AG09319 (cell line): Measurements from ENCODE around the gene FBLIM1.

Experiments
- DNase-seq: peaks from one replicate; pipeline ENCODE4 v3.0.0-alpha.2; 2010; ENCODE audit warnings: low read depth; ENCODE audit errors: extremely low read depth
- CTCF ChIP-seq: IDR thresholded peaks from 2 replicates; pipeline ENCODE4 v1.5.1; 2011; ENCODE audit warnings: low read depth, mild to moderate bottlenecking, inconsistent platforms, low read length, moderate library complexity

FBLIM1 gene

DNA sequence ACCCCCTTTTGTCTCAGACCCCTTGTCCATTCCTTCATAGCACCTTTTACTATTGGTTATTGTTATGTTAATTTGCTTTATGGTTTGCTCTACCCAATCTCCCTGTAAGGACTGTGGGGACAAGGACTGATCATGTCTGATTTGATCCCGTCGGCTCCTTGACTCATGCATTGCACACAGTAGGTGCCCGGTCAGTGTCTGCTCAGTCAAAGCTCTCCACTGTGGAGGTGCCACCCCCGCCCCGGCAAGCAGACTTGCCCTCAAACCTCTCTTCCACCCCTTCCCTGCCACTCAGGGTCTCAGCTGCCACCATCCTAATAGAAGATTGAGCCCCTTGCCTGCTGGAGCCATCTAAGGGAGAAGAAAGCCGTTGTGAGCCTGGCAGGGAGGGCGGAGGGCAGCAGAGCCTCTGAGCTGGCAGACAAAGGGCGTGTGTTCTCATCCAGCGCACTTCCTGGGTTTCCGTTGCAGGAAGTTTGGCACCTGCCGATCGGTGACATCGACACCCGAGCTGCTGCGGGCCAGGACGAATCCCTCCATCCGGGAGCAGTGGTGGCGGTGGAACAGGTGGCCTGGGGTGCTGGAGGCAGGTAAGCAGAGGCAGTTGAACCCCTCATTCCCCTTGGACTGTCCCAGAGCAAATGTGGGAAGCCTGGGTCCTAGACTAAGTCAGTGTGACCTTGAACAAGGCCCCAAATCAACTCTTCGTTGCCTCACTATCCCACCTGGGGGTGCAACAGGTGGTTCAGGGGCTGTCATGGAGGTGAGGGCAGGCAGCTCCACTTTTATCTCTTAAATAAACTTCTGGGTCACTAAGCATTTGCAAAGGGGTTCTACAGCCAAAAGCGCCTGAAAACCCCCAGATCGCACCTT, 2.2 kb upstream of the FBLIM1 start:
- no peak for TF ChIP-seq CTCF
- DNase-seq, result no peak

DNA sequence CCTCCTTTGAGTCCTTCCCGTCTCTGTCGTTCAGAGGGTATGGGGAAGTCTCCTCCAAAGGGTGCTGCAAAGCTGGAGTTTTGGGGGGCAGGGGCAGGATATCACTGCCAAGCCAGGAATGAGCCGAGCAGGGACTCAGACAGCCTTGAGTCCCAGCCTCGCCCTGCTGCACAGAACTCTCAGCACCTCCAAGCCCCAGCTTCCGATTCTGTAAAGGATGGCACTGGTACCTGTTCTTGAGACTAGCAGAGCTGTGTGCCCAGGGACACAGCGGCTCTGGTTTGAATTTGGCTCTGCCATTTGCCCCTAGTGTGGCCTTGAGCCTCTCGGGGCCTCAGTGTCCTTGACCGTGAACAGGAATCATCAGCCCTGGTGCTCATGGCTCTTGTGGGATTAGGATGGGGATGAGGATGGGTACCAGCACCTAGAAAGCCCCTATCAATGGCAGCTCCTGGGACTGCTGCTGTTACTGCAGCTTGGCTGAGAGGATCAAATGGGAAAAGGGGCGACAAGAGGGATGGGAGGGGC, 1.5 kb upstream of the FBLIM1 start:
- DNase-seq, result no peak
- TF ChIP-seq CTCF, result no peak

- TF ChIP-seq CTCF, result no peak
- DNase-seq, result no peak
Observed at GRCh38 chr1:15757575-15758342, 836 bp upstream of the FBLIM1 start.

GRCh38 chr1:15758953-15759661, 512 bp downstream of the FBLIM1 start:
- DNase-seq, result no peak
- TF ChIP-seq CTCF, result no peak

DNA sequence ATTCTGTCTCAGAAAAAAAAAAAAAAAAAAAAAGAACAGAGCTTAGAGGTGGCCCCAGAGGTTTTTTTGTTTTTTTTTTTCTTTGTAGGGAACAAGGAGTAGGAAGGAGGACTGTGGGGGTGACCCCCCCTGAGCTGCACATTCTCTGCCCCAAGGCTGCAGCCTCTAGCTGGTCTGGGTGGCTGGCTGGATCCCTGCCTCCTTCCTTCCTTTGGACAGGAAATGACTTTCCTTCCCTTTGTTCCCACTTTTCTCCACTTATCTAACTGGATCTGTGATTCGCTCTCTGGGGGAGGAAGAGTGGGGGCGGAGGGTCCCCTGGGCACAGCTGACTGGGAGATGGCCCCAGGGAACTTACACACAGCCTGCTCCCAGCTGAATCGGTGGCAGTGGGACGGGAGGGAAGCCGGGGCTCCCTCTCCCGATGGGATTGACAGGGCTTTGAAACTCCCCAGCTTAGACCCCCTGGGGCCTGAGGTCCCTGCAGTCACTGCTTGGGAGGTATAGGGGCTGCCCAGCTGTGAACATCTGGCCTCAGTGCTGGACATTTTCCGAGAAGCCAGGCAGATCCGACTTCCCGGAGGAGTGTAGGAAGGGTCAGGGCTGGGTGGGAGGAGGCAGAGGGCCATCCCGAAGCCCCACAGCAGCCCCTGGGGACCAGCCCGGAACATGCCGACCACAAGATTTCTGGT, 2.1 kb downstream of the FBLIM1 start:
- TF ChIP-seq CTCF, result no peak
- no peak for DNase-seq

DNA sequence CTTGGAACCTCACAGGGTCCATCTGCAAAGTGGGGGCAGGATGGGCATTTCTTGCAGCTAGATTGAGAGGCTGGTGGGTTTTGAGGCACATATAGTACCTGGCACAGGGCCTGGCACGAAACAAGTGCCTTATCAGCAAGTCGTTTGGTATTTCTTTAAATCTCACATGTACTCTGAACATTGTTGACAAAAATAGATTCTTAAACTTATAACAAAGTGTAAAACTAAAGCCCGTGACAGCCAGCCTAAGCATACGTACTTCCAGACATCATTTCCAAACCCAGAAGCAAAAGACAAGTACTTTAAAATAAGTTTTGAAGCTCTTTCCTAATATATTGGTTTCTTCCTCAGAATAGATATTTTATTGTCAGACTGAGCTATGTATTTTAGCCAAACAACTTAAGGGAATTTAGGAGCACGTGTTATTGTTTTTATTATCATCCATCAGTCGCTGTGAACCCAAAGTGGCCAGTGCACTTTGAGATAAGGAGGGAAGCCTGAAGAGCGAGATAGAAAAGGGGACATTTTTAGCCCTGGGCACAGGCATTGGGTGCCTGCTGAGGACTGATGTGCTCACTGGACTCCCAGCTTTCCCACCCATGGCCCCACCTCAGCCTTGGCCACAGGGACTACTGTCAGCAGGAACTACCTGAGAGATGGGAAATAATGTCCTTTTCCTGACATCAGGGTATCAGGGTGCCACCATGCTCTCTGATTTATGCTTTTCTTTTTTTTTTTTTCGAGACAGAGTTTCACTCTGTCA, 3.0 kb downstream of the FBLIM1 start:
- TF ChIP-seq CTCF, result no peak
- no peak for DNase-seq
